HG02885 (cell line): ENCODE results near the gene ATAT1.
A peak's percentile ranks its signal among the peaks of the same experiment; 100 is the strongest.
"Not testable (repeated sequence)": the region's sequence is repeated elsewhere in the genome, so short reads cannot be mapped to it uniquely, and the experiment has no call there.

Experiments
- ATAC-seq: cut with Tn5 transposase; IDR thresholded peaks from one replicate; pipeline ENCODE4 v1.9.1; 2021; ENCODE audit warnings: mild to moderate bottlenecking; ENCODE audit not compliant: unreplicated experiment, poor library complexity

The ATAT1 gene

GRCh38 chr6:30626484-30627366 lies at the start of gene ATAT1:
Gene ATAT1, plus strand, starts transcription at chr6:30626874.
- ATAC-seq = peak; percentile 88

DNA sequence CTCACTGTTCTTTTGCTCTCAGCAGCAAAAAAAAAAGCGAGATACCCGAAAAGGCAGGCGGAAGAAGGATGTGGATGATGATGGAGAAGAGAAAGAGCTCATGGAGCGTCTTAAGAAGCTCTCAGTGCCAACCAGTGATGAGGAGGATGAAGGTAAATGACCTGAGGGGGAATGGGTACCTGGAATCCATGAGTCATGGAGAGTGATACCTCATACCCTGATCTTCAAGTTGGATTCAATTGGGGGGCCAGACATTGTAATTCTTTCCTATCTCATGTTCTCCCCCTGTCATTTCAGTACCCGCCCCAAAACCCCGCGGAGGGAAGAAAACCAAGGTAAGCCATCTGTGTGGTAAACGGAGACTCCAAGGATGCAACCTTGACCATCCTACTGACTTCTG lies 48.6 kb upstream of the ATAT1 start:
- no peak for ATAC-seq

DNA sequence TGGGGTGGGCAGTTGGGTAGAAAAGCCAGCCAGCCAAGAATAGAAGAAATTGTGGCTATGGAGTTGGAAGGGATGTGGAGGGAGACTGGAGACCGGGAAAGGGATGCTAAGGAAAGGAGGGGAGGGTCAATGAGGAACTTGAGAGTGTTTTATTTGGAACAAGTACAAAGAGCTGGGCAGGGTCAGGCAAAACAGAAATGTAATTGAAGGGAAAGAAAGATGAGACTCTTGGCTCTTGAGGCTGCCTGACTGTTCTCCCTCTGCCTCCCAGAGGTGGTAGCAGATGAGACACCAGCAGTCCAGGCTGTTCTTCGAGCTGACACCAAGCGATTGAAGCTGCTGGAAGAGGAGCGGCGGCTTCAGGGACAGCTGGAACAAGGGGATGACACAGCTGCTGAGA lies 42.8 kb upstream of the ATAT1 start:
- no peak for ATAC-seq

DNA sequence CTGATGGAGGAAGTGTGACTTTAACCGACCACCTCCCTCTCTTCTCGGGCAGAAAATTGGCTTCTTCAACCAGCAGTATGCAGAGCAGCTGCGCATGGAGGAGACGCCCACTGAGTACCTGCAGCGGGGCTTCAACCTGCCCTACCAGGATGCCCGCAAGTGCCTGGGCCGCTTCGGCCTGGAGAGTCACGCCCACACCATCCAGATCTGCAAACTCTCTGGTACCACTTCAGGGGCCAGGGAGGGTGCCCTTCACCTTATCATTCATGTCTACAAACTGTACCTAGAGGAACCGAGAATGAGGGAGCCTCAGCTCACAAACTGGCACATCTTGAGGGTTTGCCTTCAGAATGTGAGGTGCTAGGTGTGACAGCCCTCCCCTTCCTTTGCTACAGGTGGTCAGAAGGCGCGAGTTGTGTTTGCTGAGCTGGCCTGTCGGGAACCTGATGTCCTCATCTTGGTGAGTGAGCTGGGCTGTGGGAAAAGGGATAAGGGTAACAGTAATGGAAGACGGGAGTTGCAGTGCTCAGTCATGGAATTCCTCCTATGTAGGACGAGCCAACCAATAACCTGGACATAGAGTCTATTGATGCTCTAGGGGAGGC lies 36.8 kb upstream of the ATAT1 start:
- no peak for ATAC-seq

DNA sequence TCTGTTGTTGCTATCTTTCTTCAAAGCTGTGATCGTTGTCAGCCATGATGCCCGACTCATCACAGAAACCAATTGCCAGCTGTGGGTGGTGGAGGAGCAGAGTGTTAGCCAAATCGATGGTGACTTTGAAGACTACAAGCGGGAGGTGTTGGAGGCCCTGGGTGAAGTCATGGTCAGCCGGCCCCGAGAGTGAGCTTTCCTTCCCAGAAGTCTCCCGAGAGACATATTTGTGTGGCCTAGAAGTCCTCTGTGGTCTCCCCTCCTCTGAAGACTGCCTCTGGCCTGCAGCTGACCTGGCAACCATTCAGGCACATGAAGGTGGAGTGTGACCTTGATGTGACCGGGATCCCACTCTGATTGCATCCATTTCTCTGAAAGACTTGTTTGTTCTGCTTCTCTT lies 36.2 kb upstream of the ATAT1 start:
- ATAC-seq = no peak

GRCh38 chr6:30591008-30591407 lies 35.7 kb upstream of the ATAT1 start:
- no peak for ATAC-seq

DNA sequence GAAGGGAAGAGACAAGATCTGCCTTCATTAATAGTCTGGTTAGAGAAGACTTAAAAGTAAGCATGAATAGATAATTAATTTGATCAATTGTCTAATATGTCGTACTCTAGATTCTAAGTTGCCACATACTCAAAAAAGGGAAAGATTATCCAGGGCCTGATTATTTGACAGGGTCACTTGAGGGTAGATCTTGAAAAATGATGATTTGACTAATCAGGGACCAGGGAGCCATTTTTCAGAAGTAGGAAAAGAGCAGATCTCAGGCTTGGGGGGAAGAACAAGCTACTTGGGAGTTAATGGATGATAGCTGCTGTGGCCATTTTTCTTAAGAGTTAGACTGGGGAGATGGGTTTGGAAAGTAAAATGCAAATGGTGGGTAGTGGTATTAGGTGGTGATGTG lies 34.4 kb upstream of the ATAT1 start:
- no peak for ATAC-seq

DNA sequence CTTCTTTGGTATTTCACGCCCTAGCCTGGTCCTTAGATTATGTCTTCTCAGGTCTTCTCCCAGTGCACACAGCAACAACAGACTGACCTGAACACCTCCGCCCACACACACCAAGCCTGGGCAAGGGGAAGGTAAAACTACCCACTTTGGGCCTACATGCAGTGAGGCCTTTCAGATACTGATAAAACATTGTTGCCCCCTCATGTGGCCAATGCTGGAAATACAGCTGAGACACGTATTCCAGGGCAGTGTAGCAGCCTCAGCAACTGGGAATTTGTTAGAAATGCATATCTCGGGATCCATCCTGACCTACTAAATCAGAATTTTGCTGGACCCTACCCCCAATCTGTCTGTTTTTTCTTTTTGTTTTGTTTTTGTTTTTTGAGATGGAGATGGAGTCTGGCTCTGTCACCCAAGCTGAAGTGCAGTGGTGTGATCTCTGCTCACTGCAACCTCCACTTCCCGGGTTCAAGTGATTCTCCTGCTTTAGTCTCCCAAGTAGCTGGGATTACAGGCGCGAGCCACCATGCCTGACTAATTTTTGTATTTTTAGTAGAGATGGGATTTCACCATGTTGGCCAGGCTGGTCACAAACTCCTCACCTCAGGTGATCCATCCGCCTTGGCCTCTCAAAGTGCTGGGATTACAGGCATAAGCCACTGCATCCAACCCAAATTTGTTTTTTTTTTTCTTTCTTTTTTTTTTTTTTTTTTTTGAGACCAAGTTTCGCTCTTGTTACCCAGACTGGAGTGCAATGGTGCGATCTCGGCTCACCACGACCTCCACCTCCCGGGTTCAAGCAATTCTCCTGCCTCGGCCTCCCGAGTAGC lies 29.1 kb upstream of the ATAT1 start:
- not testable (repeated sequence) for ATAC-seq

GRCh38 chr6:30598912-30599624 lies 27.6 kb upstream of the ATAT1 start:
- ATAC-seq = no peak

GRCh38 chr6:30599625-30600324 lies 26.9 kb upstream of the ATAT1 start:
- no peak for ATAC-seq

- ATAC-seq = no peak
Measured at GRCh38 chr6:30600451-30600961, 26.2 kb upstream of the ATAT1 start.

DNA sequence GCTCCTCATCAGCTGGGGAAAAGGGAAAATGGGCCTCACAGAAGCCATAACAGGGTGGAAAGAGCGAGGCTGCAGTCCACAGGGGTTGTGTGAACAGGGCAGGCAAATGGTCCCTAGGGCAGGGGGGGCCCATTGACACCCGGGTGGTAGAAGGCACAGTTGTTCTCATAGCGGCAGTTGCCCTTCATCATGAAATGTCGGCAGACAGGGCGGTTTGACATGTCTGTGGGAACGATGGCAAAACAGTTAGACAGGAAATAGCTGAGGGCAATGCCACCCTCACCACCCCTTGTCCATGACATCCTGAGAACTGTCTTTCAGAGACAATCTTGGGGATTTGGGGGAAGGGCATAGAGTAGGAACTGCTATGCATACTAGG lies 25.2 kb upstream of the ATAT1 start:
- no peak for ATAC-seq

DNA sequence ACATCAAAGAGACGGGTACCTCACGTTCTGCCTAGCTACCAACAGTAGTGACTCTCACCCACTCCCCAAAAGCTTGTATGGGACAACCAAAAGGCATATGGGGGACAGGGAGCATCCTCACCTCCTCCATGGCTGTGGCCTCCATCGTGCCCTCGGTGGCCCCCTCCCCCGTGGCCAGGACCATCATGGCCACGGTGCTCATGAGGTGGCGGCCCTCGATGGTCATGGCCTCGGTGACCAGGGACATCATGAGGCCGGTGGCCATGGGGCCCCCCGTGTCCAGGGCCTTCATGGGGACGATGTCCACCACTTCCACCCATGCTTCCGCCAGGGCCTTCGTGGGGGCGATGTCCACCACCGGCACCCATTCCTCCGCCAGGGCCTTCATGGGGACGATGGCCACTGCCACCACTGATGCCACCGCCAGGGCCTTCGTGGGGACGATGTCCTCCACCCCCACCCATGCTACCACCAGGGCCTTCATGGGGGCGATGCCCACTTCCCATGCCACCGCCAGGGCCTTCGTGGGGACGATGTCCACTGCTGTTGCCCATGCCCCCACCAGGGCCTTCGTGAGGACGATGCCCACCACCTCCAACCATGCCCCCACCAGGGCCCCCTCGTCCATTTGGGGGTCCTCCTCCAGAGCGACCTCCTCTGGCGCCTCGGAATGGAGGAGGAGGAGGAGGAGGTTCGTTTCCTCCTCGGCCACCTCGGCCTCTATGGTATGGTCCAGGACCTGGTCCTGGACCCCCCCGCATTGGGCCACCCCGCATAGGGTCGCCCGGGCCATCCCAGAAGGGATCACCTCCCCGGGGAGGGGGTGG lies 24.6 kb upstream of the ATAT1 start:
- ATAC-seq = no peak

DNA sequence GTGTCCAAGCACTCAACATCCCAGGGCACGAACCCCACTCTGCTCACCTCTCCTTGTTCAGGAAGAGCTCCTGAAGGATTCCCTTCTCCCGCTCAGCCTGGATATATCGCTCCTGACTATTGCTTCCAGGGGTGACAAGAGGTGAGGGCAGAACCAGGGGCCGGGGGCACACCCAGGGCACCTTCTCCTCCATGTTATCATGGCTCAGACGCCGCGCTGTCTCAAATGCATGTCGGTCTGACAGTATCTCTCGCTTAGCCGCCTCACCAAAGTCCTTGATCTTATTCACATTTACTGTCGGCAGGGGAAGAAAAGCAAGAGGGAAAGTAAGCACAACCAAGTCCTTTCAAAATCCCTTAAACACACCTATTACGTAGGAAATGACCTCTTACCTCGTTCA lies 22.7 kb upstream of the ATAT1 start:
- ATAC-seq = no peak

- no peak for ATAC-seq
Measured at GRCh38 chr6:30610065-30610464, 16.6 kb upstream of the ATAT1 start.

- ATAC-seq = no peak
Measured at GRCh38 chr6:30611150-30611855, 15.4 kb upstream of the ATAT1 start.

GRCh38 chr6:30611856-30612194 lies 14.8 kb upstream of the ATAT1 start:
- no peak for ATAC-seq

- ATAC-seq = no peak
Measured at GRCh38 chr6:30612213-30612612, 14.5 kb upstream of the ATAT1 start.
